Left ventricle myocardium inferior (tissue), 1 donor: ENCODE data around the gene MEGF8. TPM values are rescaled to one million over a fixed set of nuclear protein-coding genes. Genes with fewer than 3 reads are reported as not detected.
"Not testable (repeated sequence)": the region's sequence is repeated elsewhere in the genome, so short reads cannot be mapped to it uniquely, and the experiment has no call there.

Experiments used
- DNase-seq: peaks from one replicate; pipeline ENCODE4 v3.0.0-alpha.2; 2020
- H3K27ac ChIP-seq: fragments of 200-600 bp; replicated peaks from 2 replicates; pipeline ENCODE4 v1.8.0; 2021
- H3K27me3 ChIP-seq: fragments of 200-600 bp; 2 replicates; pipeline ENCODE4 v1.8.0; 2021; ENCODE audit warnings: low read depth
- H3K36me3 ChIP-seq: fragments of 200-600 bp; 2 replicates; pipeline ENCODE4 v1.8.0; 2021
- H3K4me1 ChIP-seq: fragments of 200-600 bp; 2 replicates; pipeline ENCODE4 v1.8.0; 2021
- H3K4me3 ChIP-seq: fragments of 200-600 bp; 2 replicates; pipeline ENCODE4 v1.8.0; 2021; ENCODE audit warnings: mild to moderate bottlenecking, moderate library complexity
- H3K9me3 ChIP-seq: fragments of 200-600 bp; replicated peaks from 2 replicates; pipeline ENCODE4 v1.8.0; 2021
- CTCF ChIP-seq: fragments of 200-600 bp; IDR thresholded peaks from 2 replicates; pipeline ENCODE4 v1.8.0; 2021; ENCODE audit warnings: antibody characterized with exemption, mild to moderate bottlenecking, borderline replicate concordance
- intact Hi-C: fragments of 100-400 bp; cut with micrococcal nuclease; formaldehyde crosslinking; loops from one replicate; pipeline ENCODE4 v1.11.0; 2022
- total RNA-seq: library from RNA; stranded (reverse); fragmentation: NEBNext Ultra II Directional; extraction: Animal tissue kit (Norgen Biotek cat#: 25700); gene quantifications from one replicate; pipeline ENCODE4 v1.2.1, GENCODE V29; 2021
- donor health status: DM: no; HTN: yes; CAD: no; lungs with severe emphysema.

MEGF8 gene
- total RNA-seq, 1 donor from 2014 or later = 34.3 TPM

GRCh38 chr19:42328854-42329253, 3.4 kb downstream of the MEGF8 start:
- no peak for DNase-seq
- Histone ChIP-seq H3K9me3 (no peaks in the 10 kb centered on the region), H3K27ac (no peak overlapping the region), H3K4me1 (peaks cover 65% of the 10 kb centered on the region), H3K27me3 (peaks cover 12% of the 10 kb centered on the region), H3K36me3 (no peaks in the 10 kb centered on the region), H3K4me3 (no peak overlapping the region)
- TF ChIP-seq CTCF = no peak
- intact Hi-C loops = no loop called here

- no peak for TF ChIP-seq CTCF
- Histone ChIP-seq H3K36me3 (peaks cover 5% of the 10 kb centered on the region), H3K27ac (no peak overlapping the region), H3K9me3 (no peaks in the 10 kb centered on the region), H3K27me3 (no peaks in the 10 kb centered on the region), H3K4me3 (no peak overlapping the region), H3K4me1 (peaks cover 53% of the 10 kb centered on the region)
- intact Hi-C loops = no loop called here
- no peak for DNase-seq
Observed at GRCh38 chr19:42330241-42330711, 4.8 kb downstream of the MEGF8 start.

- intact Hi-C loops, DNase-seq, H3K4me3 ChIP-seq, H3K27me3 ChIP-seq, H3K9me3 ChIP-seq: not testable (repeated sequence)
- peaks cover 44% of the 10 kb centered on the region for H3K4me1 ChIP-seq
- H3K27ac ChIP-seq = peak overlapping the region; percentile 36
- H3K36me3 ChIP-seq = peaks cover 15% of the 10 kb centered on the region
Observed at GRCh38 chr19:42331333-42331732, 5.9 kb downstream of the MEGF8 start.

GRCh38 chr19:42332059-42332458, 6.6 kb downstream of the MEGF8 start:
- Histone ChIP-seq H3K4me3 (no peak overlapping the region), H3K27ac (peak overlapping the region; percentile 36), H3K4me1 (peaks cover 36% of the 10 kb centered on the region), H3K36me3 (peaks cover 23% of the 10 kb centered on the region), H3K9me3 (no peaks in the 10 kb centered on the region), H3K27me3 (no peaks in the 10 kb centered on the region)
- TF ChIP-seq CTCF = no peak
- intact Hi-C loops = no loop called here
- DNase-seq = peak; percentile 37

GRCh38 chr19:42333018-42333417, 7.6 kb downstream of the MEGF8 start:
- no peak overlapping the region for H3K27ac ChIP-seq
- H3K36me3 ChIP-seq = peaks cover 31% of the 10 kb centered on the region
- DNase-seq = no peak
- H3K27me3 ChIP-seq = no peaks in the 10 kb centered on the region
- intact Hi-C loops = no loop called here
- H3K4me3 ChIP-seq = no peak overlapping the region
- no peaks in the 10 kb centered on the region for H3K9me3 ChIP-seq
- peaks cover 27% of the 10 kb centered on the region for H3K4me1 ChIP-seq
- TF ChIP-seq CTCF = no peak

GRCh38 chr19:42333975-42334696, 8.7 kb downstream of the MEGF8 start:
- peaks cover 24% of the 10 kb centered on the region for H3K4me1 ChIP-seq
- intact Hi-C loops = no loop called here
- no peaks in the 10 kb centered on the region for H3K27me3 ChIP-seq
- TF ChIP-seq CTCF = no peak
- H3K36me3 ChIP-seq = peaks cover 37% of the 10 kb centered on the region
- no peak overlapping the region for H3K4me3 ChIP-seq
- no peaks in the 10 kb centered on the region for H3K9me3 ChIP-seq
- no peak for DNase-seq
- H3K27ac ChIP-seq = no peak overlapping the region
